ENCODE results near the gene LUZP4.
A peak's percentile ranks its signal among the peaks of the same experiment; 100 is the strongest.

LUZP4 gene

DNA sequence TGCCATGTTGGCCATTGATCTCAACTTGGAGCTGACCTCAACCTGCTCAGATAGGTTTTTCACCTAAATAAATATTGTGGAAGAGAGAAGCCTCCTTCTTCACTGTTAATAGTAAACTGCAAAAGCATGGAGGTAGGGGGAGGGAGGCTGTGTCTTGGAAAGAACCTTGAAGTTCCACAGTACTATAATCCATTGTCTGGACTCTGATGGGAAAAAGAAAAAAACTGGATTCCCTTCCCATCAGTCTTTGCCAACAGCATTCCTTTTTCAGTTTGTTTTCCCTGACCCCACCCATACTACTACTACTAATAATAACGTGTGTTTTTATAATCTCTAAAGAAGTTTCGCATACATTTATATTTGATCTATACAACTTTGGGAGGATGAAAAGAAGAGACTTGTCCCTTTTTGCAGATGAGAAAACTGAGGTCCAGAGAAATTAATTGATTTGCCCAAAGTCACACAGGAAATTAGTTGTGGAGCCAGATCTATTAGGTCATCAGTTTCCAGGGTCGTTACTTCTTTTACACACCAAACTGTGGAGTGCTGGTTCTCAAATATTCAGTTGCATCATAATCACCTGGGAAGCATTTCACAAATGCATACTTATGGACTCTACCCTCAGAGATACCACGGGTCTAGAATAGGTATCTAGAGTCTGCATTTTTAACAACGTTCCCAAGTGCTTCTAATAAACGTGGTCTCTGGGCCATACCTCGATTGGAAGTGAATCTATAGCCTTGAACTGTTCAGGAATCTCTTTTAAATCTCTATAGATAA is 59.1 kb downstream of the LUZP4 start:
- TF ChIP-seq, protein P1, sequence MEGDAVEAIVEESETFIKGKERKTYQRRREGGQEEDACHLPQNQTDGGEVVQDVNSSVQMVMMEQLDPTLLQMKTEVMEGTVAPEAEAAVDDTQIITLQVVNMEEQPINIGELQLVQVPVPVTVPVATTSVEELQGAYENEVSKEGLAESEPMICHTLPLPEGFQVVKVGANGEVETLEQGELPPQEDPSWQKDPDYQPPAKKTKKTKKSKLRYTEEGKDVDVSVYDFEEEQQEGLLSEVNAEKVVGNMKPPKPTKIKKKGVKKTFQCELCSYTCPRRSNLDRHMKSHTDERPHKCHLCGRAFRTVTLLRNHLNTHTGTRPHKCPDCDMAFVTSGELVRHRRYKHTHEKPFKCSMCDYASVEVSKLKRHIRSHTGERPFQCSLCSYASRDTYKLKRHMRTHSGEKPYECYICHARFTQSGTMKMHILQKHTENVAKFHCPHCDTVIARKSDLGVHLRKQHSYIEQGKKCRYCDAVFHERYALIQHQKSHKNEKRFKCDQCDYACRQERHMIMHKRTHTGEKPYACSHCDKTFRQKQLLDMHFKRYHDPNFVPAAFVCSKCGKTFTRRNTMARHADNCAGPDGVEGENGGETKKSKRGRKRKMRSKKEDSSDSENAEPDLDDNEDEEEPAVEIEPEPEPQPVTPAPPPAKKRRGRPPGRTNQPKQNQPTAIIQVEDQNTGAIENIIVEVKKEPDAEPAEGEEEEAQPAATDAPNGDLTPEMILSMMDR (IDR thresholded peaks at IDR 0.05), result no peak
- no peak overlapping the region for H3K4me3 ChIP-seq
- DNase-seq (ENCODE audit: low spot score), result no peak
- no peak overlapping the region for H3K27ac ChIP-seq

DNA sequence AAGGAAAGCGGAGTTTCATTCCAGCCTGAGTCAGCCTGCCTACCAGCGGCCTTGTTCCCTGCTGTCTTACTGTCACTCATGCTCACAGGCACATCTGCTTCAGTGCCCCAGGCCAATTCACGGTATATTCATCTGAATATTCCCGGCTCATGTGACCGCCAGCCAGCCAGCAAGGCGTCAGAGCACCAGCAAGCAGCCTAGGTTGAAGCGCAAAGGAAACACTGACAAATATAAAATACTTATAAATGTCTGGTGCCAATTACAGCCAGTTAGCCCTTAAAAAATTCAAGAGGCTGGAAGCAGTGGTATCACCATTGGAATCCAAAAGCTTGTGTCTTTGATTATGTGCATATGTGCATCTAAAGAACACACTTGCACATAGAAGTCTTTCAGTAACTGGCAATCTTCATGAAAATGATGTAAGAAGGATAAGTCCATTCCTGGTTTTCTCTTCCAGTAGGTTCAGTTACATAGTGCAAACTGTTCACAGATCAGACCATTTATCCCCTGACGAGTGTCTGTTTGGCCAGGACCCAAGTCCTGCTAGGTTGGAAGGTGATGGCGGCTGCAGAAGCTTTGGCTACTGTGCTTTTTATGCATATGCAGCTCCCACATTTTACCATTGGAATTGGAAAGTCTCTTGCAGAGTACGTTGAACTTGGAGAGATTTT is 61.3 kb downstream of the LUZP4 start:
- DNase-seq (ENCODE audit: low spot score), result no peak
- TF ChIP-seq, protein P1 (IDR thresholded peaks at IDR 0.05), result no peak
- no peak overlapping the region for H3K27ac ChIP-seq
- no peak overlapping the region for H3K4me3 ChIP-seq

DNA sequence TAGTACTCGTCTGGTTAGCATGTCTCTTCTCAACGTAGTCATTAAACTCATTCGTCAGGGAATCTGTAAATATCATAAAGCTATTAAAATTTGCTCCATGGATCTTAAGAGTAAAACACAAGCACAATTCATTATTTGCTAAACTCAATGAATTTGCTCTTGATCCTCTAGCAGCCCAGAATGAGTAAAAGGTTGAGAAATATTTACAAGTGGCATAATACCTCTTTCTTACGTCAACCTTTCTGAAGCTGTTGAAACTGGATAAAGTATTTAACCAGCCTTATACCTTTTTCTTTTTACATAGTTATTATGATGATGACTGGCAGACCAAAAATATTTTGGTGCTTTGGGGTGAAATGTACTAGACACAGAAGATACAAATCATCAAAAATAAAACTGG is 66.9 kb downstream of the LUZP4 start:
- DNase-seq (ENCODE audit: low spot score), result no peak
- TF ChIP-seq, protein P1 (IDR thresholded peaks at IDR 0.05), result no peak
- peak overlapping the region; percentile 35 to 77 for H3K27ac ChIP-seq
- H3K4me3 ChIP-seq, result no peak overlapping the region

All from coronary artery (tissue), 2 donors.